ENCODE data around the gene DNAH11. TPM values are rescaled to one million over a fixed set of nuclear protein-coding genes. Genes with fewer than 3 reads are reported as not detected.

DNAH11 gene
- total RNA-seq, 3 donors from 2014 or later: 0.32 to 2.2 (median 0.33) TPM

DNA sequence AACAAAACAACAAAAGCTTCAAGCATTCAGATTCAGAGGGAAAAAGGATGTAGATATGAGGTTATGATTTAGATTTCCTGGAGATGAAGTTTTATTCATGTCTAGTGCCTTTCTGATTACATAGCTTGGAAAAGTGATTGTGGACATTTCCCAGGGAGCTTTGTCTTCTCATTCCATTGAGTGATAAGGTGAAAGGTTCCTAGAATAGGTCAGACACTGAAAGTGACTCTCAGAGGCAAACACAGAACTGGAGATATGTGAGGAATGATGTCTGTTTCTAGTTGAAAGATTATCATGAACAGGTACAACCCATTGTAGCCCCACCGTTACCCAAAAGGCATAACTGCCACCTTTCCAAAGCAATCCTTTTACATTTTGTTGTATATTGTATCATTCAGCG lies 223.4 kb downstream of the DNAH11 start:
- peaks cover 0 to 2% of the 10 kb centered on the region in 2 donors for H3K27me3 ChIP-seq
- H3K36me3 ChIP-seq: no peaks in the 10 kb centered on the region
- no peaks in the 10 kb centered on the region for H3K4me1 ChIP-seq
- TF ChIP-seq CTCF (IDR thresholded peaks at IDR 0.05) (no peak), POLR2AphosphoS5 (IDR thresholded peaks at IDR 0.05) (no peak), POLR2A (IDR thresholded peaks at IDR 0.05) (no peak)
- intact Hi-C loops (cut with DNase I; ENCODE audit: low total_unique reads): no loop called here
- no peak overlapping the region for H3K27ac ChIP-seq
- H3K4me3 ChIP-seq: no peak overlapping the region
- DNase-seq (ENCODE audit: low spot score in 2 of 2): no peak
- no peaks in the 10 kb centered on the region for H3K9me3 ChIP-seq

- Histone ChIP-seq H3K4me1 (peaks cover 0 to 5% of the 10 kb centered on the region in 2 donors), H3K4me3 (no peak overlapping the region), H3K27me3 (peaks cover 0 to 5% of the 10 kb centered on the region in 2 donors), H3K27ac (no peak overlapping the region), H3K9me3 (no peaks in the 10 kb centered on the region), H3K36me3 (no peaks in the 10 kb centered on the region)
- TF ChIP-seq CTCF (IDR thresholded peaks at IDR 0.05): peak; percentile 20 to 45 (median 30)
- TF ChIP-seq POLR2AphosphoS5 (IDR thresholded peaks at IDR 0.05): no peak
- no peak for TF ChIP-seq POLR2A (IDR thresholded peaks at IDR 0.05)
- intact Hi-C loops (cut with DNase I; ENCODE audit: low total_unique reads): no loop called here
- no peak for DNase-seq (ENCODE audit: low spot score in 2 of 2)
Observed at GRCh38 chr7:21767300-21767900, 224.6 kb downstream of the DNAH11 start.

- peaks cover 0 to 5% of the 10 kb centered on the region in 2 donors for H3K27me3 ChIP-seq
- DNase-seq (ENCODE audit: low spot score in 2 of 2): no peak
Observed at GRCh38 chr7:21768279-21768678, 225.4 kb downstream of the DNAH11 start.

DNA sequence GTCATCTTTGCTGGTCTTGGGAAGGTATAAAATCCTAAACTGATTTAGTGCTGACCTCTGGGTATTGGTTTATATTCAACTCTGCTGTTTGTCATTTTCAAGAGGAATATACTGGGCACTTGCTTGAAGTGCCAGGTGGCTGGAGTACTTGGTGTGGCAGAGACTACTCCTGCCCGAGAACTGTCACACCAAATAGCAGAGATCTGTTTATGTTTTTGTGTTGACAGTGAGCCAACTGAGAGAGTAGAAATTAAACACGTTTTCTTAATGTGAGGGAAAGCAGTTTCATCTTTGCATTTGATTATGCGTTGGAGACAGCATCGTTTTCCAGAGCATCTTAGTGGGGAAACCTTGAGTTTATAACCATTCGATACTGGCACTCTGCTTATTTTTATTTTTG lies 228.4 kb downstream of the DNAH11 start:
- no peak for TF ChIP-seq CTCF (IDR thresholded peaks at IDR 0.05)
- TF ChIP-seq POLR2AphosphoS5 (IDR thresholded peaks at IDR 0.05): no peak
- TF ChIP-seq POLR2A (IDR thresholded peaks at IDR 0.05): no peak
- no peaks in the 10 kb centered on the region for H3K9me3 ChIP-seq
- no peaks in the 10 kb centered on the region for H3K36me3 ChIP-seq
- peaks cover 0 to 5% of the 10 kb centered on the region in 2 donors for H3K27me3 ChIP-seq
- no peak overlapping the region for H3K27ac ChIP-seq
- H3K4me3 ChIP-seq: no peak overlapping the region
- H3K4me1 ChIP-seq: peaks cover 0 to 5% of the 10 kb centered on the region in 2 donors
- no peak for DNase-seq (ENCODE audit: low spot score in 2 of 2)
- intact Hi-C loops (cut with DNase I; ENCODE audit: low total_unique reads): loop anchor here (5.0 kb wide), 1 partner anchor 1749 kb away; no protein-coding TSS in a partner anchor

More at GRCh38 chr7:21768279-21768678, 225.4 kb downstream of the DNAH11 start:
- intact Hi-C loops (cut with DNase I; ENCODE audit: low total_unique reads): no loop called here
- TF ChIP-seq POLR2A (IDR thresholded peaks at IDR 0.05): no peak
- peaks cover 0 to 5% of the 10 kb centered on the region in 2 donors for H3K4me1 ChIP-seq
- H3K9me3 ChIP-seq: no peaks in the 10 kb centered on the region
- H3K36me3 ChIP-seq: no peaks in the 10 kb centered on the region
- H3K27ac ChIP-seq: no peak overlapping the region
- H3K4me3 ChIP-seq: no peak overlapping the region

- DNase-seq (ENCODE audit: low spot score in 2 of 2): no peak
- Histone ChIP-seq H3K36me3 (no peaks in the 10 kb centered on the region), H3K9me3 (no peaks in the 10 kb centered on the region), H3K4me1 (peaks cover 0 to 5% of the 10 kb centered on the region in 2 donors), H3K27me3 (peaks cover 0 to 5% of the 10 kb centered on the region in 2 donors), H3K27ac (peak overlapping the region in 1 of 2 donors; percentile 26), H3K4me3 (no peak overlapping the region)
- intact Hi-C loops (cut with DNase I; ENCODE audit: low total_unique reads): loop anchor here (5.0 kb wide), 1 partner anchor 1750 kb away; no protein-coding TSS in a partner anchor
- TF ChIP-seq CTCF (IDR thresholded peaks at IDR 0.05): no peak
- TF ChIP-seq POLR2A (IDR thresholded peaks at IDR 0.05): no peak
- no peak for TF ChIP-seq POLR2AphosphoS5 (IDR thresholded peaks at IDR 0.05)
Observed at GRCh38 chr7:21771906-21772610, 229.2 kb downstream of the DNAH11 start.
